GM19397 (cell line): ENCODE data around the gene RAB33B.

Source experiments
- ATAC-seq: cut with Tn5 transposase; IDR thresholded peaks from one replicate; pipeline ENCODE4 v1.9.1; 2021; ENCODE audit warnings: mild to moderate bottlenecking, moderate library complexity; ENCODE audit not compliant: unreplicated experiment

Gene RAB33B

GRCh38 chr4:139503622-139504166 is 49.8 kb downstream of the RAB33B start:
- ATAC-seq, result no peak

DNA sequence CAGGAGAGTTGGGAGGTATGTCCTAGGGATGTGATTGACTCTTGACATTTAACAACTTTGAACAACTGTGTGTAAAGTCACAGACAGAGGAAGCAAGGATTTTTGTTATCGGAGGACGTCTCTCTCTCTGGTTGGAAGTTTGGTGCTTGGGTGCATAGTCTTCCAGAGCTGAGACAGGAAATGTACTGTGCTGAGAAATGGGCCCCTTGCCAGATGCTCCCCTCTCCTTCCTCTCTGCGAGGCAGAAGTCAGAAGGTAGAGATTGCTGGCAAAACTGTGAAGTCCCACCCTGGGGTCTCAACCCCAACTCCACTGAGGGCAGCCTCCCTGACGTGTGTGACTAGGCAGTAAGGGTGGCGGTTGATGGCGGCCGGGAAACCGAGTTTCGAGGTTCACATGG is 52.9 kb downstream of the RAB33B start:
- ATAC-seq, result no peak

DNA sequence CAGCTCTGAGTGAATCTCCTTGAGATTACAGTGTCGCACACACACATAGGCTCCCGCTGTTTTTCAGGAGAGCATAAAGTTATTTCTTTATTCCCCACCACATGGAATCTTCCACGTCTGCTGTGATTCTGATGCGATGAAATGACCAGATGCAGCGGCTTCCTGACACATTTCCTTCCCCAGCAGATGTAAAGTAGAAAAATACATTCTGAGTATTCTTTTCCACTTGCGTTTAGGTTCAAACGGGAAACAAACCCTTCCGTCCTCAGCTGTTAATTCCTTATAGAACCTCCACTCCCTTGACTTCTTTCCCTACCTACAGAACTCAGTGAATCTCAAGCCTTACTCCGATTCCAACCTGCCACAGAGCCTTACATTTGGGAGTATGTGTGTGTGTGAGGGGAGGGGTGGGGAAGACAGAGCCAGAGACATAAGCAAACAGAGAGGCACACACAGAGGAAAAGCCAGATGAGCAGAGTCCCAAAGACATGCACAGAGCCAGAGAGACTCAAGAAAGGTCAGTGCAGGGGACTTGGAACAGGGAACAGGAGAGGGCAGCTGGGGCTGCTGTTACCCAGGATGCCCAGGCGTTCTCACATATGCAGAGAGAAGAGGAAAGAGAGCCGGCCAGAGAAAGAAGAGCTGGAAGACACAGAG is 54.8 kb downstream of the RAB33B start:
- no peak for ATAC-seq

DNA sequence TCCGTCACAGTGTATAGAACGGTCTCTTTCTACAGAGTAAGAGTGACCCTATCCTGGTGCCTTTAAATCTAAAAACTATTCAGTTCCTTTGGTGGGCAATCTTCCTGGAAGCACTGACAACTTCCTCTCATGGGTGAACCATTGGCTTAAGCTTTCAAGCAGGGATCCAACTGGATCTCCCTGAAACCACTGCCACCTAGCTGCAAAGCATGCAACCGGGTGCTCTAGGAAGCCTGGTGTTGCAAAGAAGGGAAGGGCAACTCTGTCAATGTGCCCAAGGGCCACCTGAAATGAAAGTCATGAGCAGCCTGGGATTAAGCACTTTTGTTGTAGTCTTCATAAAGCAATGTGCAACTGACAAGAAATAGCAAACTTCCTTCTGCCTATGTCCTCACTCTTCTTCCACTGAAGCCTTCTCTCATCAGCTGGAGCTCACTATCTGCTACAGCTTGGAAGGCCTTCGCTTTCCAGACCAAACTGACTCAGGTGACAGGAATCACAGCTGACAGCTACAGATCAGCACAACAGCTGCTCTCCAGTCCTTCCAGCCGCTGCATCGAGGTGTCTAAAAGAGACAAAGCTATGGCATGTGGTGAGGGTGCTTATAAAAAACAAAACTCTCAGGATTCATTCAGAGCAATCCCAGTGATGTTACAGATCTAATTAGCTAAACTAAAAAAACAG is 55.9 kb downstream of the RAB33B start:
- no peak for ATAC-seq

DNA sequence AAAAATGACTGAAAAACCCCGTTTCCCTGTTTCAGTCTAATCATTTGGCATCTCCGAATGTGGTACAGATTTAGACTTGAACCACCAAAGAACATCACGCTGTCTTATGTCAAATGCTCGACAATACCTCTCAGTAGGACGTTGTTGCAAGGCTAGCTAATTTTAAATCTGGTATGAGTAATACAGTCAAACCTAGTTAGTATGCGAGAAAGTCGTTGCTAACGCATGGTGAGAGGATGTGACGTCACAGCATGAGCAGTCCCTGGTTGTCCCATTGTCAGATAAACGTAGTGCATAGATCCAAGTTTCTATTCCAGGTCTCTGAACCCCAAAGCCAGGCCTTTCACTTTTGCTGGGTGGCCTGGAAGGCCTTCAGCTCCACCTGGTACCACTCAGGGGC is 57.4 kb downstream of the RAB33B start:
- ATAC-seq, result no peak

GRCh38 chr4:139514382-139515059 is 60.6 kb downstream of the RAB33B start:
- no peak for ATAC-seq

DNA sequence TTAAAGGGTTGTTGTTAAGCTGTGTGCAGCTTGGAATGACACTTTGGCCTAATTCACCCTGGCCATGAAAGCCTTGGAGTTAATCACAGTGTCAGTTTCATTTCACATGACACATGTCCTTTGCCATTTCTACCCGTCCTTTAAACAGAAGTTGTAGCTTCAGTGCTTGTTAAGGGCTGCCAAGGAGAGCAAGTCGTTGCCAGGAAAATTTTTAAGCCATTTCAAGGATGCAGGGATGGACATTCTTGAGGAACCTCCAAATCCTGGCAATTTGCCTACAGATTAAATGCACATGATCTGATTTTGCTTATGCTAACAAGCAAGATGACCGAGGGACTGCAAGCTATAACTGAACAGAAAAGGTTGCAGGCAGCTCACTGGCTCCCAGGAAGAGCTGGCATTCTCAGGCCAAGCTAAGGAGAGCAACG is 61.6 kb downstream of the RAB33B start:
- no peak for ATAC-seq

DNA sequence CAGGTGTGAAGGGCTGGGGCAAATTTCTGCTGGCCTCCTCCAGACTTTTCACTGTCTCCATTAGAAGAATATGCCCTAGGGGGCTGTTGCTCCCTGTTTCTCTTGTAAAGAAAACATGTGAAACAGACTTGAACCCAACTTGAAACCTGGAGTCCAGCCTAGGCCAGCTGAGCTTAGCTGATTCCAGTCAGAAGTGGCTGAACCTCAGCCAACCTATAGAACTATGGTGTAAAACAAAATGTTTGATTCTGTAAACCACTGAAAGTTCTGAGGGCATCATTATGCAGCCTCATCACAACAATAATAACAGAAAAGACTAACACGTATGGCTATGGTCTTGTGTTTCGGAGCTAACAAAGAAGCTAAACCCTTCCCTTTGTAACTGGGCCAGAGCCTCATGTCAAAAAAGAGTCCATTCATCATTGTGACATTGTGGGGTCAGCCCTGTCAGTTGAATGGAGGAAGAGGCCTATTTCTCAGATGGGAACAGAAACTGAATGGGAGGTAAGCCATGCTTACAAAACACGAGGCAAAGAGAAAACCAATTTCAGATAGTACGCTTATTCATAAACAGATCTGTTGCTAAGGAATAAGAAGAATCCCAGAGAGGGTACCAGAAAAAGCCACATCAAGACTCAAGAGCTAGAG is 68.0 kb downstream of the RAB33B start:
- ATAC-seq, result no peak

GRCh38 chr4:139522457-139522856 is 68.5 kb downstream of the RAB33B start:
- no peak for ATAC-seq

DNA sequence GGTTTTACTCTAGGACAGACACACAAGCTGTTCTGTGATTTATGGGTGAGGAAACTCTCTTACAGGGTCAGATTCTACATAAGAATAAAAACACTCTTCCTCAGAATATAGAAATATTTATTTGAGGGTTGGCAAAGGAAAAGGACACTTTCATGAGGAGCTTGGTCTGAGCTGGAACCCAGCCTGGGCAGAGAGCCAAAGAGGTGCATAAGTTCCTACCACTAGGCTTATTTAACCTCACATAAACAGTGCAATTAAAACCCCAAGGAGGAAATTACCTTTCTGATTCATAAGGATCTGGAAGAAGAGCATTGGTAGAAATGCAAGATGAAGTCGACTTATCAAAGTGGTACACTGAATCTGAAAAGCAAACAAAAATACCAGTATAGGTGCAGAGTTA is 69.2 kb downstream of the RAB33B start:
- no peak for ATAC-seq

DNA sequence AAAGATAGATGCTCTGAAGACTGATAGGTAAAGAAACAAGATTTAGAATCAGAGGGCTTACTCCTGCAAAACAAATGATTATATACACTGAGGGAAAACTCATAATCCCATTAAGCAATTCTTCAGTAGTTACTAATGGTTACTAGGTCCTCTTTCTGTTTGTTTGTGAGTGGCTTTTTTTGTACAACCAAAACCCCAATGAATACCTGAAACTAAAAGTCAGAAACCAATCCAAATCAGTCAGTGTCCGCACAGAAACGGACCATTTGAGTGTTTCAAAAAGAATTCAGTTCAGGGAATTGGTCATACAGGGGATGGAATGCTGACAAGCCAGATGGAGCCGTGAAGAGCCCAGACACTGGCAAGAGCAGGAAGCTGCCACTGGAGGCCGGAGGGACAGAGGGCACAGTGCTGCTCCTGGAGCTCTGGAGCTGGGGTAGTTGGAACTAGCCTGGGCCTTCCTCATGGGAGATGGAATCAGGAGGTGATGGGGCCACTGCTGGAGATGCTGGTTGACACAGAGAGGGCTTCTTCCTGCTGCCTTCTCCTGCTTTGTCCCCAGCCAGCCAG is 70.2 kb downstream of the RAB33B start:
- no peak for ATAC-seq

DNA sequence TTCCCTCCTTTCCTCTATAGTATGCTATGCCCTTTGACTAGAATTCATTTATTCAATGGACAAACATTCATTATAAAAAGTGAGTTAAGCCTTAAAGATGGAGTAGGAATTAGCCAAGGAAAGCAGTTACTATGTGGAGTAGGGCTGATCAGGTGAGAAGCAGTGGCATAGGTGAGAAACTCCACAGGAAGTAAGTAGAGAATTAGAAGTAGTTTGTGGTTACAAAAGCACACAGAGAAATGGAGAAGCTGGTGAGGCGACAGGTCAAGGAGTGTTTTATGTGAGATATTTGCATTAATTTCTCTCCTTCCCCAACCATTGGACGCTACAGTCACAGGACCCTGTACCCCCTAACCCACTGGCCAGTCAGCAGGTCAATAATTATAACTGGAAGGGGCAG is 71.5 kb downstream of the RAB33B start:
- peak; percentile 41 for ATAC-seq
